GM12875 (cell line): ENCODE data around the gene TIMM8A.
"Not testable (repeated sequence)": the region's sequence is repeated elsewhere in the genome, so short reads cannot be mapped to it uniquely, and the experiment has no call there.

Source experiments
- H3K4me3 ChIP-seq: one replicate; pipeline ENCODE4 v1.5.1; 2011; ENCODE audit warnings: low read depth, low read length, control low read depth
- TF ChIP-seq, protein P1 (sequence below): IDR thresholded peaks from 2 replicates; pipeline ENCODE4 v1.5.1; 2011; ENCODE audit warnings: low read depth, mild to moderate bottlenecking, control low read depth, inconsistent platforms, low read length, moderate library complexity, borderline replicate concordance; ENCODE audit not compliant: insufficient read depth

The TIMM8A gene

DNA sequence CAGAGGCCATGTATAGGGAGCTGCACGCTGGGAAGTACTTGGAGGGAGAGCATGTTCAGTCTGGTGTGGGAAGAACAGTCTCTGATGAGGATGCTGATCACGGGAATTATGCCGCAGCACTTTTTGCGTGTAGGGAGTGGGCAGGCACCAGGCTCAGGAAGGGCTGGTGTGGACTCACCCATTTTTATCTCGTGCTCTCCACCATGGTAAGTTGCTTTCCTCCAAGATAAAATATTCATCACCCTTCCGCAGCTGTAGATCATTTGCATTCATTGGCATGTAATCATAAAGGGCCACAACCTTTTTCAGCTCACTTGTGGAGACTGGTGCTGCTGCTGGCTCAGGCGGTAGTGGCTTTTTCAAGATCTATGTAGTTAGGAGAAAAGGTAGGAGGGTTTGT, 11.8 kb upstream of the TIMM8A start:
- TF ChIP-seq, protein P1, sequence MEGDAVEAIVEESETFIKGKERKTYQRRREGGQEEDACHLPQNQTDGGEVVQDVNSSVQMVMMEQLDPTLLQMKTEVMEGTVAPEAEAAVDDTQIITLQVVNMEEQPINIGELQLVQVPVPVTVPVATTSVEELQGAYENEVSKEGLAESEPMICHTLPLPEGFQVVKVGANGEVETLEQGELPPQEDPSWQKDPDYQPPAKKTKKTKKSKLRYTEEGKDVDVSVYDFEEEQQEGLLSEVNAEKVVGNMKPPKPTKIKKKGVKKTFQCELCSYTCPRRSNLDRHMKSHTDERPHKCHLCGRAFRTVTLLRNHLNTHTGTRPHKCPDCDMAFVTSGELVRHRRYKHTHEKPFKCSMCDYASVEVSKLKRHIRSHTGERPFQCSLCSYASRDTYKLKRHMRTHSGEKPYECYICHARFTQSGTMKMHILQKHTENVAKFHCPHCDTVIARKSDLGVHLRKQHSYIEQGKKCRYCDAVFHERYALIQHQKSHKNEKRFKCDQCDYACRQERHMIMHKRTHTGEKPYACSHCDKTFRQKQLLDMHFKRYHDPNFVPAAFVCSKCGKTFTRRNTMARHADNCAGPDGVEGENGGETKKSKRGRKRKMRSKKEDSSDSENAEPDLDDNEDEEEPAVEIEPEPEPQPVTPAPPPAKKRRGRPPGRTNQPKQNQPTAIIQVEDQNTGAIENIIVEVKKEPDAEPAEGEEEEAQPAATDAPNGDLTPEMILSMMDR = no peak

GRCh38 chrX:101359966-101360365, 11.4 kb upstream of the TIMM8A start:
- TF ChIP-seq, protein P1 = no peak
- H3K4me3 ChIP-seq = no peak overlapping the region

More for the DNA sequence above, 11.8 kb upstream of the TIMM8A start:
- H3K4me3 ChIP-seq = no peak overlapping the region

DNA sequence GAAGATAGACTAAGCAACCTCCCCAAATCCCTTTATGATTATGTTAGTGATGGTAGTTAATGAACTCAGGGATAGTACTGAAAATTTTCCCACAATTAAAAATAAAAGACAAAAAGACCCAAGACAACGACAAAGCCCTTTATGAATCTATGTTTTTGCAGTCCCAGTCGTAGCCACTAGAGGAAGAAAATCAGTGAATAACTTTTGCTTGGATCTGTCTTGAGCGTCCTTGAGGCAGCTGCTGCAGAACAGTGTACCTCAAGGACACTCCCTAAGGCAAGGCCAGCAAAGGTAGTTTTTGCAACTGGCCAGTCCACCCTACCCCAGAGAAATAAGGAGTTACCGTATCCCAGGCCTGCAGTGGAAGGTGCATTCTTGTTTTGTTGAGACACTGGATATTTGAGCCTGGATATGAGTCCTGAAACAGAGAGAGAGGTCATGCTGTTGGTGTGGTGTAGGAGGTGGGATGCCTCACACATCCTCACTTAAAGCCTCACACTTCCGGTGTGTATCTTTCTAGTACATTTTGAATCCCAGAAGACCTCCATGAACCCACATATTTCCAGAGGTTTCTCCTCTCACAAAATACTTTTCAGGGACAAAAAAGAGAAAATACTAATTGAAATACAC, 8.7 kb upstream of the TIMM8A start:
- no peak overlapping the region for H3K4me3 ChIP-seq
- TF ChIP-seq, protein P1 = peak; percentile 35; the same call in 1 of the 2 replicates

- TF ChIP-seq, protein P1 = no peak
- H3K4me3 ChIP-seq = peak overlapping the region; percentile 76
Measured at GRCh38 chrX:101349193-101349562, 636 bp upstream of the TIMM8A start.

DNA sequence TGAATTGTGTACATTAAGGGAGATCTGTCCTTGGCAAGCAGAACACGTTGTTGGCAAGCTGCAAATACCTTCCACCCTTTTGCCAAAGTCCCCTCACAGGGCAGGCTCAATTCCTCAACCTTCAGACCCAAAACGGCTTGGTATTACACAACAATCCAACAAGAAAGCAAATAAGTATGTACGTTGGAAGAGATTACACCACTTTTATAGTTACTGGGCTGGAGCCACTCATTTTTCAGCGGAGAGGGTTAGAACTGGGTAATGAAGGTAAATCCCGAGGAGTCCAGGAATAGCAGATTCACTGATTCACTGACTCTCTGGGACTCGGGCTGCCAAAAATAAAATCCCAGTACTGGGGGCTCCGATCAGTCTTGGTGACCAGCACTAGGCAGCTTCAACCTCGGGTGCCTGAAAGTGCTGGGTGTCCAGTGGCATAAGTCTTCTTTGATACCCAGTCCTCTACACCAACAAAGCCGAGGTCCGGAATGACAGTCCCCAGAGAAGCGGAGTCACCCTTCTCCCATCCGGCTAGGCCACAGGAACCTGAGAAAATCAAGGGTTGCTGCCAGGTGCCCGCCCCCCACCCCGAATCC, 587 bp downstream of the TIMM8A start:
- peak overlapping the region; percentile 76 for H3K4me3 ChIP-seq
- TF ChIP-seq, protein P1 = no peak

DNA sequence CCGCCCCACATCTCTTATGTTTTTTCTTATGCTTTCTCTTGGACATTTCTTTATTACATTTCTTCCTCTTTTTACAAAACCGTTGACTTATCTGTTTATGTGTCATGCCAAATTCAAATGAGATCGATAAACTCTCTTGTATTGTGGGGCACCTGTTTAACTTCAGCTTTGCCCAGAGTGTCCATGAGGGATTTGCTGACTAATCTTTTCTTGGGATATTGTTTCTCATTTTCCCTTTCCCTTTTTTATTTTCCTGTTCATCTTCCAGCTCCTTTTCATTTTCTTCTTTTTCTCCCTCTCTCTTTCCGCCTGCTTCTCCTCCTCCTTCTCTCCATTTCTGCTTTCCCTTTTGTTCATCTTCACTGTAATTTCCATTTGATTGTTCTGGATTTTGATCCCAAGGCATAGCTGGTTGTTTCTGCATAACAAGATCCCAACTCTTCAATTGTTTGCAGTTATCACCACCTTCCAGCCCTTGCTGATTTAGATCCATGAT, 10.7 kb downstream of the TIMM8A start:
- TF ChIP-seq, protein P1 = no peak
- no peak overlapping the region for H3K4me3 ChIP-seq

- H3K4me3 ChIP-seq = not testable (repeated sequence)
Measured at GRCh38 chrX:101334310-101334709, 14.2 kb downstream of the TIMM8A start.

DNA sequence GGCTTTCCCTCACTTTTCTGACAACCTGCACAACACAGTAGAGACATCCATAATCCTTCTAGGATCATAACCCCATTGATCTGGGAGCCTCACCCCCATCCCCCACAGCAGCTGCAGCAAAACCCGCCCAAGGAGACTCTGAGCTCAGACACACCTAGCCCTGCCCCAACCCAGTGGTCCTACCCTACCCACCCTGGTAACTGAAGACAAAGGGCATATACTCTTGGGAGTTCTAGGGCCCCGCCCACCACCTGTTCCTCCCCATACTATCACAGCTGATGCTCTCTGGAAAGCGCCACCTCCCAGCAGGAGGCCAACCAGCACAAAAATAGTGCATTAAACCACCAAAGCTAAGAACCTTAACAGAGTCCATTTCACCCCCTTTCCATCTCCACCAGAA, 21.9 kb downstream of the TIMM8A start:
- not testable (repeated sequence) for H3K4me3 ChIP-seq
